HUES64 (cell line): ENCODE measurements around the gene GPR142.

Source experiments
- H3K27ac ChIP-seq: 2 replicates; pipeline ENCODE4 v1.7.0; 2013; ENCODE audit warnings: low read depth, low read length, inconsistent platforms
- H3K27me3 ChIP-seq: 2 replicates; pipeline ENCODE4 v1.6.1; 2013; ENCODE audit warnings: mild to moderate bottlenecking, low read length; ENCODE audit not compliant: insufficient read depth
- H3K36me3 ChIP-seq: 2 replicates; pipeline ENCODE4 v1.6.1; 2013; ENCODE audit warnings: mild to moderate bottlenecking, low read length; ENCODE audit not compliant: insufficient read depth
- H3K4me1 ChIP-seq: 2 replicates; pipeline ENCODE4 v1.6.1; 2013; ENCODE audit warnings: mild to moderate bottlenecking, low read length, moderate library complexity; ENCODE audit not compliant: insufficient read depth
- H3K4me3 ChIP-seq: 2 replicates; pipeline ENCODE4 v1.5.1; 2013; ENCODE audit warnings: mild to moderate bottlenecking, low read length, moderate library complexity
- H3K9ac ChIP-seq: 2 replicates; pipeline ENCODE4 v1.6.1; 2013; ENCODE audit warnings: mild to moderate bottlenecking, low read depth, low read length
- H3K9me3 ChIP-seq: 2 replicates; pipeline ENCODE4 v1.6.1; 2013; ENCODE audit warnings: low read depth, low read length; ENCODE audit not compliant: insufficient read depth
- WGBS: fragments of 150-250, 120-280 bp; methylation state at CpG from one replicate; pipeline ENCODE4 v1.1.7; 2013; ENCODE audit warnings: missing lambda C conversion rate; 5-methylcytosine and 5-hydroxymethylcytosine counted together

The GPR142 gene

DNA sequence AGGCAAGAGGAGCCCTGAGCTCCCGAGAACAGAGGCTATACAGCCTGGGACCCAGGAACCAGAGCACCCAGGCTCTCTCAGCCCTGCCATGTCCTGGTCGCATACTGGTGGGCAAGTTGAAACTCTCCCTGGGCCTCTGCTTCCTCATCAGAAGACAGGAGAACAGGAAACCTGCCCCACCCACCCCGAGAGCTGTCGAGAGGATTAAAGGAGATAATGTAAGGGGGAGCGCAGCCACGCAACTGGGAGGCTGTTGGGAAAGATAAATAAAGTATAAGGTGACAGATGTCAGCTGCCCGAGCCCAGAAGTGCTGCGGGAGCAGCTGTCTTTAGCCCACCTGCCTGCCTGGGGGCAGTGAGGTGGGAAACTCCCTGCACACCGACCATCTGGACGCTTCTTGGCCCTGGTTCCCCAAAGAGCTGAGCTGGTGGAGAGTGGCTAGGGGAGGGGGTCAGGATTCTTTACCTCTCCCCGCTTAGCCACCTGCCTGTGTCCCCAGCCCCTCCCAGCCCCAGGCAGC, 34.5 kb upstream of the GPR142 start:
- no peak overlapping the region for H3K27ac ChIP-seq
- peaks cover 4% of the 10 kb centered on the region for H3K4me1 ChIP-seq
- H3K9ac ChIP-seq = no peak overlapping the region
- 0 out of 2 replicates have a peak, but pooled peaks cover 7% of the 10 kb centered on the region for H3K9me3 ChIP-seq
- no peaks in the 10 kb centered on the region; the same call in 1 of the 2 replicates for H3K27me3 ChIP-seq
- WGBS = 70% methylated on average over 9 of the region's 11 CpGs
- H3K36me3 ChIP-seq = no peaks in the 10 kb centered on the region
- H3K4me3 ChIP-seq = no peak overlapping the region

- Histone ChIP-seq H3K9ac (no peak overlapping the region), H3K27ac (no peak overlapping the region), H3K27me3 (no peaks in the 10 kb centered on the region; the same call in 1 of the 2 replicates), H3K9me3 (0 out of 2 replicates have a peak, but pooled peaks cover 7% of the 10 kb centered on the region), H3K4me1 (peaks cover 4% of the 10 kb centered on the region; the same call in 1 of the 2 replicates), H3K36me3 (no peaks in the 10 kb centered on the region), H3K4me3 (no peak overlapping the region)
- WGBS = 78% methylated on average over 2 of the region's 2 CpGs
These were observed 32.8 kb upstream of the GPR142 start for GRCh38 chr17:74334393-74335039.

GRCh38 chr17:74335529-74336062, 31.7 kb upstream of the GPR142 start:
- no peak overlapping the region for H3K27ac ChIP-seq
- no peak overlapping the region for H3K9ac ChIP-seq
- no peak overlapping the region for H3K4me3 ChIP-seq
- 0 out of 2 replicates have a peak, but pooled peaks cover 7% of the 10 kb centered on the region for H3K9me3 ChIP-seq
- no peaks in the 10 kb centered on the region for H3K36me3 ChIP-seq
- H3K27me3 ChIP-seq = no peaks in the 10 kb centered on the region; the same call in 1 of the 2 replicates
- peaks cover 4% of the 10 kb centered on the region; the same call in 1 of the 2 replicates for H3K4me1 ChIP-seq
- 56% methylated on average over 5 of the region's 5 CpGs for WGBS

DNA sequence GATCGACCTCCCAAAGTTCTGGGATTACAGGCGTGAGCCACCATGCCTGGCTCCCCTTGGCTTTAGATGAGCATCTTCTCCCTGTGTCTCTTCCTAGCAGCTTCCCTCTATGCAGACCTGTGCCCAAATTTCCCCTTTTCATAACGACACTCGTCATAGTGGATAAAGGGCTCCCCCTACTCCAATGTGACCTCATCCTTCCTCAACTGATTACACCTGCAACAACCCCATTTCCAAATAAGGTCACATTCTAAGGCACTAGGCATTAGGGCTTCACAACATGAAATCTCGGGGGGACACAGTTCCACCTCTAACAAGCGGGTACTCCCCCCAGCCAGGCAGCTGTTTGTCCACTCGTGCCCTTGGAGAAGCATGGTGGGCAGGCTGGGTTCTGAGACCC, 31.0 kb upstream of the GPR142 start:
- H3K27me3 ChIP-seq = no peaks in the 10 kb centered on the region; the same call in 1 of the 2 replicates
- 91% methylated on average over 7 of the region's 7 CpGs for WGBS
- 0 out of 2 replicates have a peak, but pooled peaks cover 7% of the 10 kb centered on the region for H3K9me3 ChIP-seq
- H3K36me3 ChIP-seq = no peaks in the 10 kb centered on the region
- H3K4me3 ChIP-seq = no peak overlapping the region
- peaks cover 4% of the 10 kb centered on the region; the same call in 1 of the 2 replicates for H3K4me1 ChIP-seq
- no peak overlapping the region for H3K9ac ChIP-seq
- H3K27ac ChIP-seq = no peak overlapping the region

GRCh38 chr17:74337834-74338500, 29.3 kb upstream of the GPR142 start:
- Histone ChIP-seq H3K9ac (no peak overlapping the region), H3K27ac (no peak overlapping the region), H3K4me1 (no peaks in the 10 kb centered on the region), H3K4me3 (no peak overlapping the region), H3K27me3 (no peaks in the 10 kb centered on the region; the same call in 1 of the 2 replicates), H3K9me3 (0 out of 2 replicates have a peak, but pooled peaks cover 7% of the 10 kb centered on the region), H3K36me3 (no peaks in the 10 kb centered on the region)
- 88% methylated on average over 12 of the region's 12 CpGs for WGBS

GRCh38 chr17:74339537-74340195, 27.6 kb upstream of the GPR142 start:
- Histone ChIP-seq H3K27me3 (no peaks in the 10 kb centered on the region; the same call in 1 of the 2 replicates), H3K27ac (no peak overlapping the region), H3K36me3 (no peaks in the 10 kb centered on the region), H3K4me3 (no peak overlapping the region), H3K9ac (no peak overlapping the region), H3K9me3 (no peaks in the 10 kb centered on the region), H3K4me1 (no peaks in the 10 kb centered on the region)
- 90% methylated on average over 19 of the region's 19 CpGs for WGBS

GRCh38 chr17:74340470-74341023, 26.8 kb upstream of the GPR142 start:
- no peak overlapping the region for H3K27ac ChIP-seq

GRCh38 chr17:74342224-74342623, 25.1 kb upstream of the GPR142 start:
- peaks cover 2% of the 10 kb centered on the region; the same call in 1 of the 2 replicates for H3K27me3 ChIP-seq
- no peaks in the 10 kb centered on the region for H3K4me1 ChIP-seq
- WGBS = 83% methylated on average over 10 of the region's 10 CpGs
- no peaks in the 10 kb centered on the region for H3K9me3 ChIP-seq
- H3K36me3 ChIP-seq = no peaks in the 10 kb centered on the region
- H3K9ac ChIP-seq = no peak overlapping the region
- H3K27ac ChIP-seq = no peak overlapping the region
- H3K4me3 ChIP-seq = no peak overlapping the region

More at GRCh38 chr17:74340470-74341023, 26.8 kb upstream of the GPR142 start:
- H3K9ac ChIP-seq = no peak overlapping the region
- 63% methylated on average over 13 of the region's 13 CpGs for WGBS
- H3K27me3 ChIP-seq = peaks cover 2% of the 10 kb centered on the region; the same call in 1 of the 2 replicates
- H3K4me1 ChIP-seq = no peaks in the 10 kb centered on the region
- no peak overlapping the region for H3K4me3 ChIP-seq
- H3K36me3 ChIP-seq = no peaks in the 10 kb centered on the region
- no peaks in the 10 kb centered on the region for H3K9me3 ChIP-seq

- H3K27me3 ChIP-seq = peaks cover 4% of the 10 kb centered on the region
- H3K9me3 ChIP-seq = no peaks in the 10 kb centered on the region
- H3K4me3 ChIP-seq = no peak overlapping the region
- H3K27ac ChIP-seq = no peak overlapping the region
- H3K36me3 ChIP-seq = no peaks in the 10 kb centered on the region
- H3K4me1 ChIP-seq = no peaks in the 10 kb centered on the region
- no peak overlapping the region for H3K9ac ChIP-seq
- 87% methylated on average over 8 of the region's 8 CpGs for WGBS
These were observed 24.2 kb upstream of the GPR142 start for GRCh38 chr17:74343121-74343520.

- Histone ChIP-seq H3K4me3 (no peak overlapping the region), H3K9ac (no peak overlapping the region), H3K9me3 (no peaks in the 10 kb centered on the region), H3K36me3 (no peaks in the 10 kb centered on the region), H3K4me1 (no peaks in the 10 kb centered on the region), H3K27ac (no peak overlapping the region), H3K27me3 (peaks cover 7% of the 10 kb centered on the region)
- WGBS = 82% methylated on average over 9 of the region's 9 CpGs
These were observed 23.6 kb upstream of the GPR142 start for GRCh38 chr17:74343526-74344284.
